ENCODE results near the gene OSBPL9.
"Not testable (repeated sequence)": the region's sequence is repeated elsewhere in the genome, so short reads cannot be mapped to it uniquely, and the experiment has no call there.

OSBPL9 gene

GRCh38 chr1:51790385-51790784 is 173.5 kb downstream of the OSBPL9 start:
- DNase-seq (ENCODE audit: low read depth): no peak

DNA sequence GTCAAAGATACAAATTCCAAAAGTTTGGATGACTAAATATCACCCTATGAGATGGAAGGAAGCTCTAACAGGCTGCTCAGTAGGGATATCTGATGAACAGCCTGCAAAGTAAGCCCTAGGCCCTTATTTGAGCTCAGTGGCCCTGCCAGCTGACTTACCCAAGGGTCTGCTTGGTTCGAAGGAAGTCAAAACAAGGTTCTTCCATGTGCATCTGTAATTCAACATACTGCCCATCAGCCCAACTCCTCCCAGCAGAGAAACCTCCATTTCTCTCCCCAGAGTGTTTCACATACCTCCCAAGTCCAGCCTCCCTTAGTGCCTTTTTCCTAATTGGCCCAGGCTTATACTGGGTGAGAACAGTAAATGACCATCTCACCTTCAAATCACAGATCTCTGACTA is 175.0 kb downstream of the OSBPL9 start:
- no peak for DNase-seq (ENCODE audit: low read depth)

- no peak for DNase-seq (ENCODE audit: low read depth)
Measured at GRCh38 chr1:51792864-51793263, 176.0 kb downstream of the OSBPL9 start.

DNA sequence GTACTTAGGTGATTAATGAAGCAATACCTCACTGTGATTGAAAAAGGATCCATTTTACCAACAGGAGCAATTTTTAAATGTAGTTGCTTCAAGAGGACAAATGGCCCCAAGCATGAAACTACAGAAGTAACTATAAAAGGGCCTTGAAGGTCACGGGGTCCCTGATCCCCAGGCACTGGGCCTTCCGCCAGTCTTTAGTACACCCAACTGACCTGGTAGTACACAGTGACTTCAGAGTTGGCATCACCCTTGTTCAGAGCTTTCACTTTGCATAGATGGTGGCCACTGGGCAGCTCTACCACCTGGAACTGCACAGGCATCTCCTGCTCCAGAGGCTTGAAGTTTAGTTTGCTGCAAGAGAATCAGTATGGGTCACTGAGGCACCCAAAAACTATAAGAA is 177.4 kb downstream of the OSBPL9 start:
- no peak for DNase-seq (ENCODE audit: low read depth)

- no peak for DNase-seq (ENCODE audit: low read depth)
Measured at GRCh38 chr1:51794868-51795267, 178.0 kb downstream of the OSBPL9 start.

DNA sequence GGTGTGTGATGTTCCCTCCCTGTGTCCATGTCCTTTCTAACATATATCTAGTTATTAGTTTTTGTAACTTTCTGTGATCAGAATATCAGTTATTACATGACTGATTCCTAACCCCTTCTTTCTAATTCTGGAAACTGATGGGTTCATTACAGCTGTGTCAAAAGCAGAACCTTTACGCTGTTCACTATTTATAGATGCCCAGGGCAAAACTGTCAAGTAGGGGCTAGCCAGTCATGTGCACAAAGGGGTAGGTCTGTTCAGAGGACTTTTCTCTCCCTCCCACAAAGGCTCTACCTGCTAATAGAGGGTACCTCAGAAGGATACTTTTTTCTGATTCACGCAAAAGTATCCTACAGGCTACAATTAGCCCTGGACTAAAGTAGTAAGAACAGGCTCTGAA is 182.5 kb downstream of the OSBPL9 start:
- DNase-seq (ENCODE audit: low read depth): no peak

- DNase-seq (ENCODE audit: low read depth): no peak
Measured at GRCh38 chr1:51814513-51814912, 197.6 kb downstream of the OSBPL9 start.

- DNase-seq (ENCODE audit: low read depth): no peak
Measured at GRCh38 chr1:51818487-51818886, 201.6 kb downstream of the OSBPL9 start.

- DNase-seq (ENCODE audit: low read depth): not testable (repeated sequence)
Measured at GRCh38 chr1:51819021-51819420, 202.1 kb downstream of the OSBPL9 start.

- no peak for DNase-seq (ENCODE audit: low read depth)
Measured at GRCh38 chr1:51819810-51820209, 202.9 kb downstream of the OSBPL9 start.

DNA sequence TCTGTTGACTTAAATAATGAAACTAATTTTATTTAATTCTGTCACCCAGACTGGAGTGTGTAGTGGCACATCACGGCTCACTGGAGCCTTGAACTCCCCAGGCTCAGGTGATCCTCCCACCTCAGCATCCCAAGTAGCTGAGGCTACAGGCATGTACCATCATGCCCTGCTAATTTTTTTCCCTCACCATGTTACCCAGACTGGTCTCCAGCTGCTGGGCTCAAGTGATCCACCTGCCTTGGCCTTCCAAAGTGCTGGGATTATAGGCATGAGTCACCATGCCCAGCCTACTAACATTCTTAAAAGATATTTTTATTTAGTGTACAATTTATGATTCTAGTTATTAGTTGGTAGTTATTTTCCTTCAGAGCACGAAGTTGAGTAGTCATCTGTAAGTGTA is 212.2 kb downstream of the OSBPL9 start:
- no peak for DNase-seq (ENCODE audit: low read depth)

GRCh38 chr1:51833700-51834099 is 216.8 kb downstream of the OSBPL9 start:
- no peak for DNase-seq (ENCODE audit: low read depth)

- no peak for DNase-seq (ENCODE audit: low read depth)
Measured at GRCh38 chr1:51837243-51837642, 220.4 kb downstream of the OSBPL9 start.
